Activated T-helper 1 cell treated with anti-CD3 and anti-CD28 coated beads, Interleukin-12 subunit alpha, Interleukin-12 subunit beta, Interleukin-2, Interleukin-4 antibody, amounts not matched to agents 30 ng/mL and 10 ng/mL and 1 ng/mL, durations not matched to agents 14 hours and 24 hours and 36 hours (primary cell): ENCODE data around the gene NRF1. TPM values are rescaled to one million over a fixed set of nuclear protein-coding genes. Genes with fewer than 3 reads are reported as not detected.
"Not testable (repeated sequence)": the region's sequence is repeated elsewhere in the genome, so short reads cannot be mapped to it uniquely, and the experiment has no call there.

ENCODE experiments used
- DNase-seq: peaks from one replicate; pipeline ENCODE4 v3.0.0; 2021; ENCODE audit warnings: low spot score
- H3K27ac Mint-ChIP-seq: one replicate; pipeline ENCODE4 v1.8.0; 2021; ENCODE audit warnings: mild to moderate bottlenecking, mixed read lengths
- H3K27me3 Mint-ChIP-seq: one replicate; pipeline ENCODE4 v1.8.0; 2022; ENCODE audit warnings: mild to moderate bottlenecking, moderate library complexity, mixed read lengths; ENCODE audit not compliant: insufficient read depth
- H3K36me3 Mint-ChIP-seq: one replicate; pipeline ENCODE4 v1.8.0; 2021; ENCODE audit warnings: low read depth, mixed read lengths
- H3K4me1 Mint-ChIP-seq: one replicate; pipeline ENCODE4 v1.8.0; 2021; ENCODE audit warnings: low read depth, mixed read lengths
- H3K4me3 Mint-ChIP-seq: one replicate; pipeline ENCODE4 v1.8.0; 2021; ENCODE audit warnings: mild to moderate bottlenecking, moderate library complexity, mixed read lengths
- H3K9me3 Mint-ChIP-seq: one replicate; pipeline ENCODE4 v1.8.0; 2021; ENCODE audit warnings: mixed read lengths
- intact Hi-C: fragments of 100-400 bp; cut with micrococcal nuclease; formaldehyde crosslinking; loops from one replicate; pipeline ENCODE4 v1.15.1; 2024
- total RNA-seq: library from RNA; stranded (reverse); gene quantifications from 2 replicates; pipeline ENCODE4 v1.2.3, GENCODE V29; 2022

NRF1 gene
- total RNA-seq, 1 donor from 2014 or later = 25.9 TPM

DNA sequence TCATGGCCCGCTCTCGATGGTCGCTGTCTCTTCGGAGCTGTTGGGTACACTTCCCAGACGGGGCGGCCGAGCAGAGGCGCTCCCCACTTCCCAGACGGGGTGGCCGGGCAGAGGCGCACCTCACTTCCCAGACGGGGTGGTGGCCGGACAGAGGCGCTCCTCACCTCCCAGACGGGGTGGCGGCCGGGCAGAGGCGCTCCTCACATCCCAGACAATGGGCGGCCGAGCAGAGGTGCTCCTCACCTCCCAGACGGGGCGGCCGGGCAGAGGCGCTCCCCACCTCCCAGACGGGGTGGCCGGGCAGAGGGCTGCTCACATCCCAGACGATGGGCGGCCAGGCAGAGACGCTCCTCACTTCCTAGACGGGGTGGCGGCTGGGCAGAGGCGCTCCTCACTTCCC is 51.7 kb downstream of the NRF1 start:
- H3K27ac Mint-ChIP-seq, H3K4me1 Mint-ChIP-seq, H3K4me3 Mint-ChIP-seq, DNase-seq, intact Hi-C loops, H3K27me3 Mint-ChIP-seq: not testable (repeated sequence)
- Mint-ChIP-seq H3K9me3 (peaks cover 25% of the 10 kb centered on the region), H3K36me3 (peaks cover 36% of the 10 kb centered on the region)

DNA sequence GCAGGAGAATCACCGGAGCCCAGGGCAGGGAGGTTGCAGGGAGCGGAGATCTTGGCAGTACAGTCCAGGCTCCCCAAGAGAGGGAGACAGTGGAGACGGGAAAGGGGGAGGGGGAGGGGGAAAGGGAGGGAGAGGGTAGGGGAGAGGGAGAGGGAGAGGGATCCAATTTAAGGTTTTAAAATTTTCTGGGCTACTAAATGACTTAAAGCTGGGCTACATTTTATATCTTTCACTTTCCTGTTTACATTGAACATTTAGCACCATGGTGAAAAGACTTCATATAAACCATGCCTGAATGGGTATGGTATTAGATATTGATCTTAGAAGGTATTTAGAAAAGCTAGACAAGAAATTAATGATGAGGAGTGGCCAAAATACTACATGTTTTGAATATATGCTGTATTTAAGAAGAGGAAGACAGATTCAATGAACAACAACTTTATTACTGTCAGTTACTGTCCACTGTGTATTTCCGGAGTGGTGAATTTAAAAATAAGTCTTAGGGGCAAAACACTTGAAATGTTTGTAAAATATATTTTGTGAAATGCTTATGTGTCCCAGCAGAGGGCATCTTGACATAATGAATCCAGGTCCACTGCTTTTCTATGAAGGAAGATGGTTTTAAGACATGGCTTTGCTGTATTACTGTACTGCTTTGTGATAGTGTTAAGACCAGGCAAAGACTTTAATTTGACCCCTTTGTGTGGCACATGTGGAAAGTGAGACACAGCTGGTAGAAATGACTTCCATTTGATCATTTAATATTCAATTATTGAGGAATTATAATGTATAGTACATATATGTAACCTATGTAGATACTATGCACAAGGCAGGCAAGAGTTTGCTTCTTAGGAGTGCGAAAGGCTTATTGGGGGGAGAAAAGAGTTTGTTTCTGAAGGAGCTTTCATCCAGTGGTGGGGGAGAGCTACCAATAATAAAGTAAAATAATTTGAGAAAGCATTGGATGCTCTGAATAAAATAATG is 52.8 kb downstream of the NRF1 start:
- Mint-ChIP-seq H3K4me3 (no peak overlapping the region), H3K4me1 (peaks cover 4% of the 10 kb centered on the region), H3K27ac (no peak overlapping the region), H3K36me3 (peaks cover 30% of the 10 kb centered on the region), H3K27me3 (no peaks in the 10 kb centered on the region), H3K9me3 (peaks cover 25% of the 10 kb centered on the region)
- intact Hi-C loops = loop anchor here (1.0 to 2.0 kb wide), 3 partner anchors 161 to 346 kb away; no protein-coding TSS in a partner anchor
- DNase-seq = no peak

DNA sequence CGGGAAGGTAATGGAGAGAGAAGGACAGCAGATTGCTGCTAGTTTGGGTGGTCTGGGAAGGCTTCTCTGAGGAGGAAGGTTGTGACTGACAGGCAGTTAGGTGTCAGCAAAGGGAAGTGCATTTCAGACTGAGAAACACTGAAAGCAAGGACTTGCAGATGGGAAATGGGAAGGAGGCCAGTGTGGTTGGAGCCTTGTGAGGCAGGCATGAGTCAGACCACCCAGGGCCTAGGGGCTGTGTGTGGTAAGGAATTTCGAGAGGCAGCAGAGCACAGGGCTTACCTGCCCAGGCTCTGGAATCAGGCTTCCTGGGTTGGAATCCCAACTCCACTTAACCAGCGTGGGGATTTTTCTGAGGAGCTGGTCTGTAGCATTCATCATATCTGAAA is 53.5 kb downstream of the NRF1 start:
- Mint-ChIP-seq H3K4me1 (peaks cover 4% of the 10 kb centered on the region), H3K27me3 (no peaks in the 10 kb centered on the region), H3K9me3 (peaks cover 19% of the 10 kb centered on the region), H3K27ac (no peak overlapping the region), H3K36me3 (peaks cover 23% of the 10 kb centered on the region), H3K4me3 (no peak overlapping the region)
- no peak for DNase-seq
- intact Hi-C loops = loop anchor here (2.0 kb wide), 1 partner anchor 346 kb away; no protein-coding TSS in a partner anchor

DNA sequence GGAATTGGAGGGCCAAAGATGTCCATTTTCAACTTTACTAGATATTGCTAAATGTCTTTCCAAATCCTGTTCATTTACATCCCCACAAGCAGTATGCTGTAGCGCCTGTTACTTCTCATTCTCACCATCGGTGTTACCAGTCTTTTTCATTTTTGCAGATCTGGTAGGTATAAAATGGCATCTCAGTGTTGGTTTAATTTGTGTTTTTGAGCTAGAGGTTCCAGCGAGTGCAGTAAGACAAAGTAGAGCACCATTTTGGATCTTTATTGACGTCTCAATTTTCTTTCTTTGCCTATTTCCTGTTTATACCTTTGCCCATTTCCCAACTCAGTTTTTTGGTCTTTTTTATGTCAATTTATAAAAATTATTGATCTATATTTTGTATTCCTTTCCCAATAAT is 55.6 kb downstream of the NRF1 start:
- peaks cover 7% of the 10 kb centered on the region for H3K36me3 Mint-ChIP-seq
- no peak overlapping the region for H3K4me3 Mint-ChIP-seq
- H3K9me3 Mint-ChIP-seq = peaks cover 4% of the 10 kb centered on the region
- H3K27me3 Mint-ChIP-seq = no peaks in the 10 kb centered on the region
- intact Hi-C loops = no loop called here
- no peak overlapping the region for H3K27ac Mint-ChIP-seq
- H3K4me1 Mint-ChIP-seq = no peaks in the 10 kb centered on the region
- no peak for DNase-seq

DNA sequence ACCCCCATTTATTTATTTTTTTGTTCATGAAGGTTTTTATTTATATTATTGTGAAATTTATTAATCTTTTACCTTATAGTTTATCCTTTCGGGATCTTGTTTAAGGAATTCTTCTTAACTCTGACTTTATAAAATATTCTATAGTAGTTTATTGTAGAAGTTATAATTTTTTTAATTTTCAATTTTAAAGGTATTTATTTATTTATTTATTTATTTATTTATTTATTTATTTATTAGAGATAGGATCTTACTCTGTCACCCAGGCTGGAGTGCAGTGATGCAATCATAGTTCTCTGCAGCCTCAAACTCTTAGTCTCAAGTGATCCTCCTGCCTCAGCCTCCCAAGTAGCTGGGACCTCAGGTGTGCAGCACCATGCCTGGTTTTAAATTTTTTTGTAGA is 56.0 kb downstream of the NRF1 start:
- H3K9me3 Mint-ChIP-seq = no peaks in the 10 kb centered on the region
- no peak overlapping the region for H3K4me3 Mint-ChIP-seq
- H3K27me3 Mint-ChIP-seq = no peaks in the 10 kb centered on the region
- no peak overlapping the region for H3K27ac Mint-ChIP-seq
- H3K36me3 Mint-ChIP-seq = peaks cover 5% of the 10 kb centered on the region
- DNase-seq = no peak
- no peaks in the 10 kb centered on the region for H3K4me1 Mint-ChIP-seq
- intact Hi-C loops = no loop called here

DNA sequence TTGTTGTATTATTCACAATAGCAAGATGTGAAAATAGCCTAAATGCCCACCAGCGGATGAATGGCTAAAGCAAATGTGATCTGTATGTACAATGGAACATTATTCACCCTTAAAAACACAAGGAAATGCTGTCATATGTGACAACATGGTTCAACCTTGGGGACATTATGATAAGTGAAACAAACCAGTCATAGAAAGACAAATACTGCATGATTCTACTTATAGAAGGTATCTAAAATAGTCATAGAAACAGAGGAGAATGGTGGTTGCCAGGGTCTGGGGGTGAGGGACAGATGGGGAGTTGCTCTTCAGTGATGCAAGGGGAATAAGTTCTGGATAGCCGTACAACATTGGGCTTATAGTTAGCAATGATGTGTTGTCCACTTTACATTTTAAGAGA is 58.4 kb downstream of the NRF1 start:
- no peak overlapping the region for H3K4me3 Mint-ChIP-seq
- H3K27ac Mint-ChIP-seq = no peak overlapping the region

DNA sequence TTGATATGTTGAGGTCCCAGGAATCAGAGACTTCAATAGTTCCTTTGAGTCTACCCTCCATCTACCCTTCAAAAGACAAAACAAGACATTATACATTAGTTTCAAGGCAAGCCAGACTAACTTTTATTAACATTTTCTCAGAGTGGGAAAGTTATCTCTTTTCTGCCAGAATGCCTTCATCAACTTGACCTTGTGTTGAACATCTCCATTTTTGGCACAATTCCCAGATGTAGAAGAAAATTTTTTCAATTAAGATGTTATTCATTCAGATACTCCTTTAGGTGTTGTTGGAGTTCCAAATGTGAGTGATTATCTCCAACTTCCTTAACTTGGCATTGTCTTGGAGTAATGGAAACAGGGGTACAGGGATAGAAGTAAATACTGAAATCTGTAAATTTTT is 59.1 kb downstream of the NRF1 start:
- H3K4me1 Mint-ChIP-seq = no peaks in the 10 kb centered on the region
- peaks cover 5% of the 10 kb centered on the region for H3K9me3 Mint-ChIP-seq
- H3K27me3 Mint-ChIP-seq = no peaks in the 10 kb centered on the region
- H3K36me3 Mint-ChIP-seq = peaks cover 12% of the 10 kb centered on the region
- intact Hi-C loops = no loop called here
- no peak overlapping the region for H3K27ac Mint-ChIP-seq
- no peak overlapping the region for H3K4me3 Mint-ChIP-seq
- DNase-seq = no peak

More for the DNA sequence above, 58.4 kb downstream of the NRF1 start:
- intact Hi-C loops = no loop called here
- Mint-ChIP-seq H3K36me3 (peaks cover 7% of the 10 kb centered on the region), H3K4me1 (no peaks in the 10 kb centered on the region), H3K9me3 (no peaks in the 10 kb centered on the region), H3K27me3 (no peaks in the 10 kb centered on the region)
- DNase-seq = no peak

DNA sequence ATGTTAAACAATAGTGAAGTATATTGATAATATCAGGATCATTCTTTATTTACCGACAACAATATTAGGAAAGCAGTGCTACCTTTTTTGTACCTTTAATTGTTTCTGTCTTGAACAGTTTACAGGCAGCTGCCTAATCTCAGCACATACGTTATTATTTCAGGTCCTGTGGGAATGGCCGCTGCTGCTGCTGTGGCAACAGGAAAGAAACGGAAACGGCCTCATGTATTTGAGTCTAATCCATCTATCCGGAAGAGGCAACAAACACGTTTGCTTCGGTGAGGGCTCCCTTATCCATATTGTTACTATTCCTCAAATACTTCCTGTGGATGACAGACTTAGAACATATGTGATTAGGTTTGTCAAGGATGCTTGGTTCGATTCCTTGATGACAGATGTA is 59.7 kb downstream of the NRF1 start:
- Mint-ChIP-seq H3K4me1 (no peaks in the 10 kb centered on the region), H3K27ac (no peak overlapping the region), H3K36me3 (peaks cover 12% of the 10 kb centered on the region), H3K4me3 (no peak overlapping the region), H3K9me3 (peaks cover 5% of the 10 kb centered on the region), H3K27me3 (no peaks in the 10 kb centered on the region)
- DNase-seq = no peak
- intact Hi-C loops = no loop called here

DNA sequence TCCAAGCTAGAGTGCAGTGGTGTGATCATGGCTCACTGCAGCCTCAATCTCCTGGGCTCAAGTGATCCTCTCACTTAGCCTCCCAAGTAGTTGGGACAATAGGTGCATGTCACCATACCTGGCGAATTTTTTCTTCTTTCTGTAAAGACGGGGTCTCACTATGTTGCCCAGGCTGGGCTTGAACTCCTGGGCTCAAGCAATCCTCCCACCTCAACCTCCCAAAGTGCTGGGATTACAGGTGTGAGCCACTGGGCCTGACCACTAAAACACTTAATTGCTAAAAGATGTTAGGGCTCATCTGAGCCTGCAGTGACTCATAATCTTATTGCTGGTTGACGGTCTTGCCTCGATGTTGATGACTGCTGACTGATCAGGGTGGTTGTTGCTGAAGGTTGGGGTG is 63.0 kb downstream of the NRF1 start:
- peaks cover 25% of the 10 kb centered on the region for H3K36me3 Mint-ChIP-seq
- intact Hi-C loops, H3K4me1 Mint-ChIP-seq, H3K4me3 Mint-ChIP-seq, H3K9me3 Mint-ChIP-seq, H3K27me3 Mint-ChIP-seq, DNase-seq, H3K27ac Mint-ChIP-seq: not testable (repeated sequence)

DNA sequence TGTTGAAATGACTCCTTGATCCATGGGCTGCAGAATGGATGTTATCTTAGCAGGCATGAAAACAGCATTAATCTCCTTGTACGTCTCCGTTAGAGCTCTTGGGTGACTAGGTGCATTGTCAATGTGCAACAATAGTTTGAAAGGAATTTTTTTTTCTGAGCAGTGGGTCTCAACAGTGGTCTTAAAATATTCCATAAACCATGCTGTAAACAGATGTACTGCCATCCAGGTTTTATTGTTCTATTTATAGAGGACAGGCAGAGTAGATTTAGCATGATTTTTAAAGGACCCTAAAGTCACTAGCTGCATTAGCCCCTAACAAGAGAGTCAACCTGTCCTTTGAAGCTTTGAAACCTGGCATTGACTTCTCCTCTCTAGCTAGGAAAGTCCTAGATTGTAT is 64.0 kb downstream of the NRF1 start:
- H3K27ac Mint-ChIP-seq = no peak overlapping the region
- no peaks in the 10 kb centered on the region for H3K4me1 Mint-ChIP-seq
- intact Hi-C loops = no loop called here
- no peak overlapping the region for H3K4me3 Mint-ChIP-seq
- H3K36me3 Mint-ChIP-seq = peaks cover 27% of the 10 kb centered on the region
- no peak for DNase-seq
- H3K9me3 Mint-ChIP-seq = peaks cover 5% of the 10 kb centered on the region
- H3K27me3 Mint-ChIP-seq = no peaks in the 10 kb centered on the region

DNA sequence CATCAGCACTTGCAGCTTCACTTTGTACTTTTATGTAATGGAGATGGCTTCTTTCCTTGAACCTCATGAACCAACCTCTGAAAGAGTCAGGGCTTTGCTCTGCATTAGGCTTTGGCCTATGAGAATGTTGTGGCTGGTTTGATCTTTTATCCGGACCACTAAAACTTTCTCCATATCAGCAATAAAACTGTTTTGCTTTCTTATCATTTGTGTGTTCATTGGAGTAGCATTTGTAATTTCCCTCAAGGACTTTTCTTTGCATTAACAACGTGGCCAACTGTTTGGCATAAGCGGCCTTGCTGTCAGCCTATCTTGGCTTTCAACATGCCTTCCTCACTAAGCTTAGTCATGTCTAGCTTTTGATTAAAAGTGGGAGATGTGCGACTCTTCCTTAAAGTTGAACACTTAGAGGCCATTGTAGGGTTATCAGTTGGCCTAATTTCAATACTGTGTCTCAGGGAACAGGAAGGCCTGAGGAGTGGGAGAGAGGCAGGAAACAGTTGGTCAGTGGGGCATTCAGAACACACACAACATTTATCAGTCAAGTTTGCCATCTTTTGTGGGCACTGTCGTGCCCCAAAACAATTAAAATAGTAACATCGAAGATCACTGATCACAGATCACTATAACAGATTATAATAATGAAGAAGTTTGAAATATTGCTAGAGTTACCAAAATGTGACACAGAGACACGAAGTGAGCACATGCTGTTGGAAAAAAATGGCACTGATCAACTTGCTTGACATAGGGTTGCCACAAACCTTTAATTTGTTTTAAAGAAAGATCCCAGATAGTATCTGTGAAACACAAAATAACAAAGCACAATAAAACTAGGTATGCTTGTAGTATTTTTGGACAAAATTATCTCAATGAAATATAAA is 64.7 kb downstream of the NRF1 start:
- Mint-ChIP-seq H3K36me3 (peaks cover 33% of the 10 kb centered on the region), H3K9me3 (peaks cover 5% of the 10 kb centered on the region), H3K27me3 (no peaks in the 10 kb centered on the region), H3K27ac (no peak overlapping the region), H3K4me1 (no peaks in the 10 kb centered on the region), H3K4me3 (no peak overlapping the region)
- no peak for DNase-seq
- intact Hi-C loops = no loop called here

DNA sequence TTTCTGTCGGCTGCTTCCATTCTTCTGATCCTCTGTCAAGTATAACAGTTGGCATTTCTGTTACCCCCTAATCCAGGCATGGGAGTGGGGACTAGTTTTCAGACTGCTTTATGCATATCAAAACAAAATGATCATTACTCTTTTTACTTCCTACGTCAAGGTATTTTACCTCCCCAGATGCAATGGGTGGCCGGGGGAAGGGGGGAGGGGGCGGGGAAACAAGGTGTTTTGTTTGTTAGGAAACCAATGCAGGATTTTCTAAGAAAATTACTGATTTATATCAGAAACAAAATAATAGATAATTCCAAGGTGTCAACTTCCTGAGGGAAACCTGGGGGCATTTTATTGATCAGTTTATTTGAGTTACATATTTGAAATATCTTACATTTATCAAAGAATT is 66.3 kb downstream of the NRF1 start:
- H3K27ac Mint-ChIP-seq = no peak overlapping the region
- peaks cover 5% of the 10 kb centered on the region for H3K9me3 Mint-ChIP-seq
- H3K4me3 Mint-ChIP-seq = no peak overlapping the region
- H3K36me3 Mint-ChIP-seq = peaks cover 33% of the 10 kb centered on the region
- H3K4me1 Mint-ChIP-seq = no peaks in the 10 kb centered on the region
- DNase-seq = no peak
- intact Hi-C loops = no loop called here
- no peaks in the 10 kb centered on the region for H3K27me3 Mint-ChIP-seq

DNA sequence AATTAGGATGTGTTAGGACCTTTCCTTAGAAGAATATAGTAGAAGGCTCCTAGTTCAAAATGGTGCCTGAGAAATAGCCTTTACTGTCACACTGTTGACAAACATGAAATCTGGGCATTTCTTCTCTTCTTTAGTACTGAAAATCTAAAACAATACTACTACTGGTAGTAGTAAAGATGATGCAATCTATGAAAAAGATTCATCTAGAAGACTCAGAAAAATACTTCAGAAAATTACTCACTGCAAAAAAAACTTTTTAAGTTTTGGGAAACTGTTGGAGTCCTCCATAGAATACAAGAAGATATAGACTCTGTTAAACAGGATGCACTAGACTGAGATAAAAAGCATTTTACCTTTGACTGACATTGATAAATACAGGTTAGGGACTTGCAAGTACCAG is 67.1 kb downstream of the NRF1 start:
- Mint-ChIP-seq H3K36me3 (peaks cover 34% of the 10 kb centered on the region), H3K4me3 (no peak overlapping the region), H3K9me3 (peaks cover 5% of the 10 kb centered on the region), H3K27me3 (no peaks in the 10 kb centered on the region), H3K27ac (no peak overlapping the region), H3K4me1 (no peaks in the 10 kb centered on the region)
- intact Hi-C loops = no loop called here
- DNase-seq = no peak
